Middle frontal gyrus (tissue), 1 donor: ENCODE measurements around the gene PWWP2B.
"Not testable (repeated sequence)": the region's sequence is repeated elsewhere in the genome, so short reads cannot be mapped to it uniquely, and the experiment has no call there.

ENCODE experiments used
- DNase-seq: peaks from one replicate; pipeline ENCODE4 v3.0.0-alpha.2; 2015; ENCODE audit warnings: low spot score; ENCODE audit errors: extremely low spot score

The PWWP2B gene

GRCh38 chr10:132380986-132381385 is 16.0 kb upstream of the PWWP2B start:
- DNase-seq: not testable (repeated sequence)

- no peak for DNase-seq
Measured at GRCh38 chr10:132381741-132382140, 15.3 kb upstream of the PWWP2B start.

- no peak for DNase-seq
Measured at GRCh38 chr10:132382231-132382922, 14.6 kb upstream of the PWWP2B start.

- DNase-seq: no peak
Measured at GRCh38 chr10:132383101-132383500, 13.9 kb upstream of the PWWP2B start.

GRCh38 chr10:132383751-132384196 is 13.2 kb upstream of the PWWP2B start:
- no peak for DNase-seq

GRCh38 chr10:132384618-132385388 is 12.2 kb upstream of the PWWP2B start:
- DNase-seq: no peak

GRCh38 chr10:132385389-132385667 is 11.7 kb upstream of the PWWP2B start:
- DNase-seq: no peak

GRCh38 chr10:132385721-132386418 is 11.1 kb upstream of the PWWP2B start:
- DNase-seq: no peak

- no peak for DNase-seq
Measured at GRCh38 chr10:132386419-132386831, 10.6 kb upstream of the PWWP2B start.

GRCh38 chr10:132386896-132387295 is 10.1 kb upstream of the PWWP2B start:
- not testable (repeated sequence) for DNase-seq

GRCh38 chr10:132387764-132388210 is 9.2 kb upstream of the PWWP2B start:
- DNase-seq: no peak

GRCh38 chr10:132388891-132389432 is 8.0 kb upstream of the PWWP2B start:
- no peak for DNase-seq

GRCh38 chr10:132389433-132390169 is 7.4 kb upstream of the PWWP2B start:
- no peak for DNase-seq

- no peak for DNase-seq
Measured at GRCh38 chr10:132390170-132390920, 6.7 kb upstream of the PWWP2B start.

GRCh38 chr10:132390921-132391675 is 5.9 kb upstream of the PWWP2B start:
- DNase-seq: no peak

- DNase-seq: no peak
Measured at GRCh38 chr10:132391676-132392020, 5.4 kb upstream of the PWWP2B start.

- no peak for DNase-seq
Measured at GRCh38 chr10:132392184-132392800, 4.7 kb upstream of the PWWP2B start.

GRCh38 chr10:132392811-132393694 is 3.9 kb upstream of the PWWP2B start:
- DNase-seq: no peak
